HG03378 (cell line): ENCODE data around the gene MARCKS.

Experiments
- ATAC-seq: cut with Tn5 transposase; IDR thresholded peaks from one replicate; pipeline ENCODE4 v1.9.1; 2021; ENCODE audit warnings: mild to moderate bottlenecking, moderate library complexity; ENCODE audit not compliant: unreplicated experiment

The MARCKS gene, protein sequence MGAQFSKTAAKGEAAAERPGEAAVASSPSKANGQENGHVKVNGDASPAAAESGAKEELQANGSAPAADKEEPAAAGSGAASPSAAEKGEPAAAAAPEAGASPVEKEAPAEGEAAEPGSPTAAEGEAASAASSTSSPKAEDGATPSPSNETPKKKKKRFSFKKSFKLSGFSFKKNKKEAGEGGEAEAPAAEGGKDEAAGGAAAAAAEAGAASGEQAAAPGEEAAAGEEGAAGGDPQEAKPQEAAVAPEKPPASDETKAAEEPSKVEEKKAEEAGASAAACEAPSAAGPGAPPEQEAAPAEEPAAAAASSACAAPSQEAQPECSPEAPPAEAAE

DNA sequence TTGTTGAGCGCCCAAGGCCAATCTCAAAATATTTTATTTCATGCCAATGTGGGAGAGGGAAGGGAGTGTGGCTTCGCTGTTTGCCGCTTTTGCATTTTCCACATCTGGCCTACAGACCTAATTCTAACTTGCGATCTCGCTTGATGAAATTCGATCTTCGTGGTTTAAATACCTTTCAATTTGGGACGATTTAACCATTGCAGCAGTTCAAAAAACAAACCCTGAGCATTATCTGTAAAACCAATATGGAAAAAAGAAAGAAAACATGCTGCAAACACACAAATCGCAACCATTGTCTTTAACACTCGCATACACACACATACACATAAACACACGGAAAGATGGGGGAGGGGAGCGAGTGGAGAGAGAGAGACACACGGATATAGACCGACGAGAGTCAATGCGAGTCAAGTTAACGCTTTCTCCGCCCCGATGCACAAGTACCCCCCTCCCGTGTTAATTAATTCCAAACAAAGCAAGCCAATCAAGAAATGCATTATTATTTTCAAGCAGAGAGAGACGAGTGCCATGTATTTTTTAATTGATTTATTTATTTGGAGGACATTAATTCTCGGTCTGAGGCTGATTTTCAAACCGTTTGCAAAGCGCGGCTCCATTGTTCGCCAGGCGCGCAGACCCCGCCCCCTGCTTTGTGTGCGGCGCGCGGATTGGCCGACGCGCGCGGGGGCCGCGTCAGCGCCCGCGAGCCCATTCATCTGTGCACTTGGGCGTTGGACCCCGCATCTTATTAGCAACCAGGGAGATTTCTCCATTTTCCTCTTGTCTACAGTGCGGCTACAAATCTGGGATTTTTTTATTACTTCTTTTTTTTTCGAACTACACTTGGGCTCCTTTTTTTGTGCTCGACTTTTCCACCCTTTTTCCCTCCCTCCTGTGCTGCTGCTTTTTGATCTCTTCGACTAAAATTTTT is at the start of gene MARCKS:
Gene MARCKS, plus strand, starts transcription at position 721 of the 931 bp plus-strand sequence. CDS start 401 bp downstream, outside the sequence.
- ATAC-seq = no peak

GRCh38 chr6:113809826-113810225 is 47.3 kb upstream of the MARCKS start:
- ATAC-seq = peak; percentile 64

DNA sequence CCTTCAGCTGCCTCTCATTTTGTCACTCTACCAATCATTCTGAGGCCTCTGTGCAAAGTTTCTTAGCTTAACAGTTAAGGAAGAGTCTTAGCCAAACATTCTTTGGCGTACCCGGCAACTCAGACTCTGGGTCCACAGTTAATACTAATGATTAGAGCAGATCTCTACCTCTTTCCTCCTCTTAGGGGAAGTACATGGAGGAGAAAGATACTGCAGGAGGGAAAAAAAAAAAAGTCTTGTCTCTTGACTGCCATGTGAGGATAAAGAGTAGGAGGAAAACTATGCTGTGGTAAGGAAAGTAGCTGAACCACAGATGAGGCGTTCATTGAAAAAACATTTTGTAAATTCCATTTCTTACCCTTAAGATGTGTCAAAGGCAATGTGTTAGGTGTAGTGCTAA is 44.0 kb upstream of the MARCKS start:
- ATAC-seq = no peak

- no peak for ATAC-seq
Observed at GRCh38 chr6:113818578-113818977, 38.6 kb upstream of the MARCKS start.

- no peak for ATAC-seq
Observed at GRCh38 chr6:113819169-113819830, 37.8 kb upstream of the MARCKS start.

- no peak for ATAC-seq
Observed at GRCh38 chr6:113820761-113821160, 36.4 kb upstream of the MARCKS start.

GRCh38 chr6:113821445-113821844 is 35.7 kb upstream of the MARCKS start:
- no peak for ATAC-seq

GRCh38 chr6:113823916-113824315 is 33.2 kb upstream of the MARCKS start:
- no peak for ATAC-seq

- ATAC-seq = no peak
Observed at GRCh38 chr6:113824411-113824810, 32.7 kb upstream of the MARCKS start.

DNA sequence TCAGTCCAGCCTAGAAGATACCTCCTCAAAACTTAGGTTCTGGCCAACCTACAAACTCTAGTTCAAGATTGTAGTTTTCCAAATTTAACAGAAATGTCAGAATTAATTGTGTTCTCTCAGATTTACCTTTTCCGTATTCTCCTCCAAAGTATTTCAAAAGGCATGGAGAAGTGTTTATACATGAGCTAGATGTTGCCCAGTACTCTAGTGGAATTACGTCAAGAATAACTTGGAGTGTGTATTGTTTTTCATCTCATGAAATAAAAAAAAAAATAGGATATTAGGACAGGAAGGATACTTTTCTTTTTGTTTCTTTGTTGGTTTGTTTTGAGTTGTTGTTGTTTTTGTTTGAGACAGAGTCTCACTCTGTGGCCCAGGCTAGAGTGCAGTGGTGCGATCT is 32.3 kb upstream of the MARCKS start:
- no peak for ATAC-seq

- ATAC-seq = no peak
Observed at GRCh38 chr6:113825781-113826180, 31.4 kb upstream of the MARCKS start.

GRCh38 chr6:113828984-113829695 is 28.0 kb upstream of the MARCKS start:
- ATAC-seq = no peak

DNA sequence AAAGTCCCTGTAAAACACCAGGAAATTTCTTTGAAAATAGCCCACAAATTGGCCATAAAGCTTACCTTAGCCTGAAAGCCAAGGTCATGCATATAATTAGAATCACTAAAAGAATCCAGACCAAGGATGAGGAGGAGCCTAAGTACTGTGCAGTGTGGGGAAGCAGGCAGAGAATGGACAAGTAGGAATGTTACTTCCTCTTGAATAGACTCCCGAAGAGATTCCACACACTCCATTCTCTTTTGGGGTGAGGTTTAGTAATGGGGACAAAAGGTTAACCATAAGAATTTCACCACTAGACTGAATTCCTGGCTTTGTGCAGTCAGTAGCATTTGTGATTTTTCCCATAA is 27.5 kb upstream of the MARCKS start:
- no peak for ATAC-seq

DNA sequence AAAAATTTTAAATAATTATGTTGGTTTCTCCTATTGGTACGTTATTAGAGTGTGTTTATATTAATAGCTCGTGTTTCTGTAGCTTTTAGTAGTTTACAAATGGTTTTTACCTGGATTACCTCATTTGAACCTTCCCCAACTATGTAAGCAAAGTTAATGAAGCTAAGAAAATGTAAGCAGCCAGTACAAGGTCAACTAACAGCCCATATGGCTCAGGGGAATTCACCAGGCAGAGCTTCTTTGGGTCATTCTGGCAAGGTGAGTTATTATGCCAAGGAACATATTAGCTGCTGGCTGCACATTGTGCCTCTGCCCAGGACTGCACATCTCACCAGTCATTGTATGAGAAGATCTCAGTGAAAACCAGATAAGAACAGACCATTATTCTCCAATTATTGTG is 27.0 kb upstream of the MARCKS start:
- no peak for ATAC-seq

- ATAC-seq = no peak
Observed at GRCh38 chr6:113833537-113833936, 23.6 kb upstream of the MARCKS start.

- ATAC-seq = no peak
Observed at GRCh38 chr6:113837170-113837569, 20.0 kb upstream of the MARCKS start.

DNA sequence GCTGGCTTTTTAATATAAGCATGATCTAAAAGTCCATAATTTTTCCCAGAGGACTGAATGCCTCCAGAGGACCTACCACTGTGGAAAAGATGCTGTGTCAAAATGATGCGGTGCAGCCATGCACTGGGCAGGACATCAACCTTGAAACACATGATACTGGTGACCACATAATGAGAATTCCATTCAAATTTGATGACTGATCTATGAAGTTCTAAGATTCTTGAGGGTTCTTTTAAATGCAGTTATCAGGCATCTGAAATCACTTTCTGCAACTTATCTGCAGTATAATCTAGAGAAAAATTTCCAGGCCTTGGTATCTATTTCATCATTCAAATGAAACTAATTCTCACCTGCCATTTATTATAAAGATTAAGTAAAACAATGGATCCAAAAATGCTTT is 15.0 kb upstream of the MARCKS start:
- ATAC-seq = peak; percentile 88

GRCh38 chr6:113843500-113844073 is 13.6 kb upstream of the MARCKS start:
- no peak for ATAC-seq

- no peak for ATAC-seq
Observed at GRCh38 chr6:113846577-113846976, 10.6 kb upstream of the MARCKS start.

DNA sequence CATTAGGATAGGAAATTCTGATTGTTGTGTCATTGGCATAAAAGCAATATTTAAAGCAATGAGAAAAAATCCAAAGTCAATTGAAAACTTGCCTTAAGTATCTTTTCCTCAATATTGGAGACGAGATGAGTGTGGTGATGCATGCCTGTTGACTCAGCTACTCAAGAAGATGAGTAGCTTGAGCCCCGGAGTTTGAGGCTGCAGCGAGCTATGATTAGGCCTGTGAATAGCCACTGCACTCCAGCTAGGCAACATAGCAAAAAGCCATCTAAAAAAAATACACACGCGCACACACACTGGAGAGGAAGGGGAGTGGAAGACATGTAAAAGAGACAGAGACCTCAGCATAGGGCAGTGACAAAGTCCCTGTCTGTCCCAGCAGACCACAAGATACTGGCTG is 9.7 kb upstream of the MARCKS start:
- ATAC-seq = no peak

- no peak for ATAC-seq
Observed at GRCh38 chr6:113848280-113848679, 8.9 kb upstream of the MARCKS start.
